Esophagus squamous epithelium (tissue), 4 donors: ENCODE data around the gene BRDT.

Experiments used
- CTCF ChIP-seq, 6 experiments: fragments of 450-650 bp in 4 of 6; fragments of 200-600 bp in 2 of 6; sonication (generic) in 2 of 6; IDR thresholded peaks; one replicate each; pipeline ENCODE4 v1.5.1; 2016 to 2019; ENCODE audit warnings: antibody characterized with exemption in 6 of 6, mild to moderate bottlenecking in 4 of 6, moderate library complexity in 4 of 6
- POLR2A ChIP-seq, 4 donors: fragments of 450-650 bp; IDR thresholded peaks; one replicate each; pipeline ENCODE4 v1.6.1; 2017; ENCODE audit warnings: antibody characterized with exemption in 4 of 4, mild to moderate bottlenecking in 4 of 4, moderate library complexity in 3 of 4

- TF ChIP-seq CTCF (IDR thresholded peaks at IDR 0.05) (no peak), POLR2A (IDR thresholded peaks at IDR 0.05) (no peak)
Observed at GRCh38 chr1:91948097-91948496, 1.1 kb upstream of the BRDT start.
